ENCODE data around the gene NUP50.
A peak's percentile ranks its signal among the peaks of the same experiment; 100 is the strongest.

NUP50 gene

DNA sequence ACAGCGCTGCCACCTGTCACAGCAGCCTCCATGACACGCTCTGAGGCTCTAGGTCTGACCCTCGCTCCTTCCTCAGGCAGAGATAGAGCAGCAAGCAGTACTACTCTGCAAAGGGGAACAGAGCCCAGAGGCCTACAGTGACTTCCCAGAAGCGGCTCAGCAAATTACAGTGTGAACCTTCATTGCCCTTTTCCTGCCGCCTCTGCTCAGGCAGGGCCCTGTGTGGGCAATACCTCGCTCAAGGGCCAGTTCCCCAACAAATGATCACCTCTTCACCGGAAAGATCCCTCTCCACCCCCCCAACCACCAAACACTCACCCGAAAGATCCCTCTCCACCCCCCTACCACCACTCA is 64.7 kb downstream of the NUP50 start:
- DNase-seq (ENCODE audit: low spot score), result no peak

DNA sequence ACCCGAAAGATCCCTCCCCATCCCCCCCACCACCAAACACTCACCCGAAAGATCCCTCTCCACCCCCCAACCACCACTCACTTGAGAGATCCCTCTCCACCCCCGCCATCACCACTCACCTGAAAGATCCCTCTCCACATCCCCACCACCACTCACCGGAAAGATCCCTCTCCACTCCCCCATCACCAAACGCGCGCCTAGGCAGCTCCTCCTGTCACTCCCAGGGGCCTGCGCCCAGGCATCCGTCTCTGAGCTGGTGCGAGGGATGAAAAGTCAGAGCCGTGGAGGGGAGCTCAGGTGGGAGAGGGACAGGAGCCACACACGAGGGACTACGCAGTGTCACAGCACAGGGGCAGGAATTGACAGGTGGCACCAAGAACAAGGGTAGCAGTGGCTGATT is 65.5 kb downstream of the NUP50 start:
- no peak for DNase-seq (ENCODE audit: low spot score)

DNA sequence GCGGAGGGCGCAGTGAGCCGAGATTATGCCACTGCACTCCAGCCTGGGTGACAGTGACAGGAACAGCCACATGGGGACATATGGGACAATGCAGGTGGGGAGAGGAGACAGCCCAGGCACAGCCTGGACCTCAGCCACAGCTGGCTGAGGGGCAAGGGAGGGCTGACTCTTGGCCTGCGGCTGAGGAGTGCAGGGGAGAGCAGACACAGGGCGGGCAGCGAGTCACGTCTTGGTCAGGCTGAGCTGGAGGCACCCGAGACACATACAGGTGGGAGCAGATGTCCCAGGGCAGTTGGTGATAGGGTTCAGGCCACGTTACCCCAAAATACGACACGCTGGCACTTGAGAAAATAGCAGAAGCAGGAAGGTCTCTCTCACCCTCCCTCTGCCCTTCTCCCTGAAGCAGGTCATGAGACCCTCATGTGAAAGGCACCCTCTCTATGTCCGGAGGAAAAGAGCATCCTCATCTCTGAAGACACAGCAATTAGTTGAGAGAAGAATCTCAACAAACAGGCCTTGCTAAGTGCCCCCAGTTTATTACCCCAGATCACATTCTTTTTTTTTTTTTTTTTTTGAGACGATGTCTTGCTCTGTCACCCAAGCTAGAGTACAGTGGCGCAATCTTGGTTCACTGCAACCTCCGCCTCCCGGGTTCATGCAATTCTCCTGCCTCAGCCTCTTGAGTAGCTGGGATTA is 66.4 kb downstream of the NUP50 start:
- no peak for DNase-seq (ENCODE audit: low spot score)

DNA sequence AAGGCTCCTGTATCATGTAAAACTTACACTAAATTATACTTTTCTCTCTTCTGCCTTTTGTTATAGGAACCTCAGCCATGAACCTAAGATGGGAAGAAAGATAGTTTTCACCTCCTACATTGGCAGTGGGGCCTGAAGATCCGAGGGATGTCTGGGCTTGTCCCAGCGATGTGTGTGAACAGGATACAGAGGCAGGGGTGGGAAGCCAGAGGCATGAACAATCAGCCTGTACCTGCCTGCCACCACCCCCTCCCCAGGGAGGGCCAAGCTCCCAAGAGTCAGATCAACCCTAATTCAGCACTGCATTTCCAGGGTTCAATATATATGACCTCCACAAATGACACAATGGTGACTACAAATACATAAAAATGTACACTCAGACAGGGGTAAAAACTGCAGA is 67.6 kb downstream of the NUP50 start:
- DNase-seq (ENCODE audit: low spot score), result no peak

DNA sequence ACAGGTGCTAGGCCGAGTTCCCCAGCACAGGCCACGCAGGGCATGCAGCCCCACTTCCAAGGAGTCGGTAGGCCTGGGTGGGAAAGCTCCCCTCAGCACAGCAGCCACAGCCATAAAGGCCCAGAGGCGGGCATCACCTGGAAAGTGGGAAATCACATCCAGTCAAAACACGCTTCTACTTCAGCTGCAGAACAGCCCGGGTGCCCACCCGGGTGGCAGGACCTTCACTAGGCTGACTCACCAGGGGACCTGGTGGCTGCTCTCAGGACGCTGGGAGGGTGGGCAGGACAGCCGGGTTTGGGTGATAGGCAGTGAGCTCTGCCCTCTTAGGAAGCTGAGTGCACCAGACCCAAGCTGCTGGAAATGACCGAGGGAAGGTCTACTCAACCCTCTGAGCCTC is 69.7 kb downstream of the NUP50 start:
- no peak for DNase-seq (ENCODE audit: low spot score)

DNA sequence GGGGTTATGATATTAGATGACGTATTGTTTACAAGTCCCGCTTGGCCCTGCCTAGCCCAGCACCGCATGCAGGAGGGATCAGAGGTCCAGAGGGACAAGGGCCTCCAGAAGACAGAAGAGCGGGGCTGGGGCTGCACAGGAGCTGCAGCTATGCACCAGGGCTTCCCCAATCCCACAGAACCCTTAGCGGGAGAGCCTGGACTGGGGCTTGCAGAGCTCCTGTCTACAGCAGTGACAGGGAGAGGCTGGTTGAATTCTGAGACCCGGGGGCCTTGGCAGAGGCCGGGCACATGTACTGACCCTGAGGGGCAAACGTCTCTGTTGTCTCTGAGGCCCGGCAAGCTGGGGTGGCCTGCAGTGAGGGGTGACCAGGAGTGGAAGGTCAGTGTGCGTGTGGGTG is 70.1 kb downstream of the NUP50 start:
- no peak for DNase-seq (ENCODE audit: low spot score)

DNA sequence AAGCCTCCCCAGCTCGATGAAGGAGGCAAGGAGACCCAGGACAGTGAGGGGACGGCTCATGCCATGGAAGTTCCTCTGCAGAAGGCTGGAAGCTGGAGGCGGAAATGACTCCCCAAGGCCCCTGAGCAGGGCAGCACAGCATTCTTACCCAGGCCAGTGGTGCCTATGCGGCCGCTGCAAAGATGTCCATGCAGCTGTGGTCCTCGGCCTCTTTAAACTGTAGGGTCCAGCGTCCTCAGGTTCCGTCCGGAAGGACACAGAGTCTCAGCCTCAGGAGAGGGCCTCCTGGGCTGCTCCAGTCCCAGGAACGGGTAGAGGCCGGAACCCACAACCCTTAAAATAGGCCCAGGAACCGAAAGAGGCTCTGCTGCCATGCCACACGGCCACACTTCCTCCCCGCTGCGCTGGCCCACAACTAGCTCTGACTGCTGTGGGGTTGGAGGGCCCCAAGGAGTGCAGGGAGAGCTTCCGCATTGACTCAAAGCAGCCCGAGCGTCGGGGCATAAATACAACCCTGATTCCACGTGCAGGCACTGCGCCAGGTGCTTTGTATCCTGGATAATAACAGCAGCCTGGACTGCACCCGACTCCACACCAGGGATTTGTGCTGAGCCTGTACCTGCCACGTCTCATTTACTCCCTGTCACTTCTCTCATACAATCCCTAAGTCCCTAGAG is 71.5 kb downstream of the NUP50 start:
- peak; percentile 57 for DNase-seq (ENCODE audit: low spot score)

DNA sequence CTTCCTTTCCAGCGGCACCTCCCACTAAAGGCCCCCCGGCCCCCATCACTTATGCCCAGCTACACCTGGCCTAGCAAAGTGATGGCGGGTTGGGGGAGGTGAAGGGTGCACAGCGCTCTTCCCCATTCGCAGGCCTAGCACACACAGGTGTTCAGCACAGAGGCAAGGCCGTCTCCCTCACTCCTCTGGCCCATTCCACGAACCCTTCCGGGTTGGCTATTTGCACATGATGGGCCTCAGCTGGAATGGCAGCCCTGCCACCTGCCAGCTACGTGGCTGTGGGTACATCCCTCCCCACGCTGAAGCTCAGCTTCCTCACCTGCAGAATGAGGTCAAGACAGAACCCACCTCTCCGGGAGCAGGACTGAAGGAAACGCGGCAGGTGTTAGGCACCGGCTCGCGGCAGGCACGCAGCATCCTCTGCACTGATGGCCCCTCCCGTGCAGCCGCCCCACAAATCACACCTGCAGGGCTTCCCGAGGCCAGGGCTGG is 72.2 kb downstream of the NUP50 start:
- DNase-seq (ENCODE audit: low spot score), result no peak

DNA sequence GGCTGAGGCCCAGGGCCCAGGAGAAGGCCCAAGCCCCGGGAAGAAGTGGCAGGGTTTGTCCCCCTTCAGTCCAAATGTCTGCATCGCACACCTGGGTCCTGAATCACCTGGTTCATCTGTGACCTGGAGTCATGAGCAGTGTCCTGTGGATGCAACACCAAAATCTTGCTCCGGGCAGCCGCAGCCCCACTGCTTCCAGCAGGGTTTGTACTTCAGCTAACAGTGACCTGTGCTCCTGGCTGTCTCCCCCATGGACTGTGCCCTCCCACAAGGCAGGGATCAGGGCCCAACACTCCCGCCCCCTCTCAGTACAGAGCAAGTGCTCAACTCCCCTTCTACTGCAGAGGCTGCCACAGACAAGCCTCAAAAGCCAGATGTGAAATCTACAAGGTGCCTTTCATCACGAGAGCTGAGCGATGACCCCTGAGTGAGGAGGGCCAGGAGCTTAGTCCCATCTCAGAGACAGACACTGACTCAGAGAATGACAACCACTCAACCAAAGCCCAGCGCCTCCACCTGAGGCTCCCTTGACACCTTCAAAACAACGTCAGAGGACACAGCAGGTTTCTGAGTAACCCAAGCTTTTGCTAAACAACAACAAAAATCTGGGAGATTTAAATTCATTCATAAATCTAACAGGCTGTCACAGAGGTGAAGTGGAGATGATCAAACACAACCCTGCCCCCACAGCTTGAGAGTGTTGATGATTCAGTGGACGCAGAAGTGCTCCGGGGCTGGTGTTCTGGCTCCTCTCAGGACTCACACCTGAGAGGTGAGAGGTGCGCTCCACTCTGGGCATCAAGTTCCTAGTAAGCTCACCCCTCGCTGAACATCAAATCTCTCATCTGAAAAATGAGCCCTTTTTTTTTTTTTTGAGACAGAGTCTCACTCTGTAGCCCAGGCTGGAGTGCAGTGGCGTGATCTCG is 73.6 kb downstream of the NUP50 start:
- DNase-seq (ENCODE audit: low spot score), result no peak
